IPS-11a (cell line): ENCODE data around the gene TSPAN18.

Experiments used
- H3K4me3 ChIP-seq: one replicate; pipeline ENCODE4 v1.5.1; 2013; ENCODE audit warnings: low read depth, low read length, control low read depth

Gene TSPAN18

DNA sequence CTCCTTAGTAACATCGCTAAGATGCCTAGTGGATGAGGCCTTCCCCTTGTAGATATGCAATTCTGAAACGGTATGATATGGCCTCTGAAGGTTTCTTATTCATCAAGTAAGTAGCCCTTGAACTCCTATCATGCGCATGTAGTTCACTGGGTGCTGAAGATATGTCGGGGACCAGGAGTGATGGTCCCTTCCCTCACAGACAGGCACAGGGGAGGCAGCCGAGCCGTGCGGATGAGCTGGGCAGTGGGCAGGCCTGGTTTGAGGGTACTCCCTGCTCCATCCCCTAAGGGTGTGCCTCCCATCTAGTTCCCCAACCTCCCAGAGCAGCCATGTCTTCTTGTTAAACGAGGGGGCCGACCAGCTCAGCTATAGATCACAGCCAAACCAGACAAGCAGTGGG lies 183.8 kb downstream of the TSPAN18 start:
- no peak overlapping the region for H3K4me3 ChIP-seq

GRCh38 chr11:44911029-44911814 lies 184.5 kb downstream of the TSPAN18 start:
- no peak overlapping the region for H3K4me3 ChIP-seq

DNA sequence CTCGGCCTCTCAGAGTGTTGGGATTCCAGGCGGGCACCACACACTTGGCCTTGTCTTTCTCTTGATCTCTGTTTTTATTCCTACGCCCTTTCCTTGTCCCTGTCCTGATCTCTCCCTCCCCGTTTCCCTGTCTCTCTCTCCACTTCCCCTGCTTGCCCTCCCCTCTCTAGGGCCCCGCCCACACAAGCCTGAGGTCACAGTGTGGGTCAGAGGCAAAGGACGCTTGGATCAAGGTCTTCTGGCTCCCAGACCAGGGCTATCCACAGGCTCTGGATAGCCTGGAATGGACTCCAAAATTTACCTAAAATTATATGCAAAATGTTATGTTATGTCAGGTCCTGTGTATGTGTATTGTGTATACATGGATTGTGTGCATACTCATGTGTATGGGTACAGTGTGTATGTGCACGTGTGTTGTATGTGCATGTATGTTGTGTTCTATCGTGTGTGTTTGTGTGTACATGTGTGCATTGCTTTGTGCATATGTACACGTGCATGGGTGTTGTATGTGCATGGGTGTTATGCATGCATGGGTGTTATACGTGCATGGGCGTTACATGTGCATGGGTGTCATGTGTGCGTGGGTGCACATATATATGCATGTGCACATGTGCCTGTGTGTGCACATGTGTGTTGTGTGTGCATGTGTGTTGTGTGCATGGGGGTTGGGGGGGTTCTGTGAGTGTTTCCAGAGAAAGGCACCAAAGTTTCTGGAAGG lies 185.7 kb downstream of the TSPAN18 start:
- H3K4me3 ChIP-seq = no peak overlapping the region

DNA sequence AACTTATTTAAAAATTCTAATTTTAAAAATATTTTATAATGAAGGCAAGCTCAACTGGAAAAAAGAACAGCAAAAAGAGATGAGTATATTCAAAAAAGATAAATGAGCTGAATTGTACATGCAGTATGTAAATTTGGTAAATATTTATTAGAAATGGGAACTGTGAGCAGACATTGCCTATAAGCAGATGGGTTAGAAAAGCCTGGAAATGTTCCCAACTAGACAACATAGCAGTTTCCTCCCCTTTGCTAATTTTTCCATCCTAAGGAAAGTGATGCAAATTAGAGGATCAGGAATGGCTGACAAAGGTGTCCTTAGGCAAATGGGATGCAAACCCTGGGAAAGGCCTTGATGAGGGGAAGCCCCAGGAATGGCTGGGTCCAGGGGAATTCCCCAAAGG lies 186.7 kb downstream of the TSPAN18 start:
- no peak overlapping the region for H3K4me3 ChIP-seq

GRCh38 chr11:44914105-44914504 lies 187.3 kb downstream of the TSPAN18 start:
- no peak overlapping the region for H3K4me3 ChIP-seq

DNA sequence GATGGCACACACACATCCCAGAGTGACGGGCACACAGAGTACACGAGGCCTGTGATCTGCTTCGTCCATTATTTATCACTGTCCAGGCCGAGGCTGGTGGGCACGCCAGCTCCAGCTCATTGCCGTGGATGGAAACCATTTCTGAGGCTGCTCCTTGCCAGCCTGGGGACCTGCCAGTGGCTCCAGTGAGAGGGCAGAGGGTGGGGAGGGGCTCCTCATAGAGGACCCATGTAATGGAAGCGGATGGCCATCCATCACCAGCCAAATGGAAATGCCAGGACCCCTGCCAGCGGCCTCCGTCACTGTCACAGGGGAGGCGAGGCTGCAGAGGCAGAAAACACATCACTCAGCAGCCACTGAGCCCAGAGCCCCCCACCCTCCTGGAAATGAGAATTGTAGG lies 188.2 kb downstream of the TSPAN18 start:
- no peak overlapping the region for H3K4me3 ChIP-seq

GRCh38 chr11:44915621-44916020 lies 188.9 kb downstream of the TSPAN18 start:
- H3K4me3 ChIP-seq = no peak overlapping the region

- no peak overlapping the region for H3K4me3 ChIP-seq
These were observed 189.6 kb downstream of the TSPAN18 start for GRCh38 chr11:44916331-44916730.

- no peak overlapping the region for H3K4me3 ChIP-seq
These were observed 190.1 kb downstream of the TSPAN18 start for GRCh38 chr11:44916801-44917385.

GRCh38 chr11:44917741-44918140 lies 191.0 kb downstream of the TSPAN18 start:
- no peak overlapping the region for H3K4me3 ChIP-seq

DNA sequence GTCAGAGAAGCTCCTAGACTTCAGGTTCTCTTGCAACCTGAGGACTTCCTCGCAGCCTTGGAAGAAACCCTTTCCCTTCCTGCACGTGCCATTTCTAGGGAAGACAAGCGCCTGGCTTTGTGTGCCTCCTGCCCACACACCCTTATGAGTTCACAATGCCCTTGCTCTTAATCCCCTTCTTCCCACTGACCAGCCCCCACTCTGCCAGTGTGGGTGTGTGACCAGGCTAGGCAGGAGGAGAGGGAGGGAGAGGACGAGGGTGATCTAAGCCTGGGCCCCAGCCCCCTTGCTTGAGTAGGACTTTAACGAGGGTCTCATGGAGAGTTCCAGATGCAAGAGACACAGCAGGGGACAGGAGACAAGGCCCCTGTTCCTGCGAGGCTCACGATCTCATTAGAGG lies 193.7 kb downstream of the TSPAN18 start:
- H3K4me3 ChIP-seq = no peak overlapping the region

DNA sequence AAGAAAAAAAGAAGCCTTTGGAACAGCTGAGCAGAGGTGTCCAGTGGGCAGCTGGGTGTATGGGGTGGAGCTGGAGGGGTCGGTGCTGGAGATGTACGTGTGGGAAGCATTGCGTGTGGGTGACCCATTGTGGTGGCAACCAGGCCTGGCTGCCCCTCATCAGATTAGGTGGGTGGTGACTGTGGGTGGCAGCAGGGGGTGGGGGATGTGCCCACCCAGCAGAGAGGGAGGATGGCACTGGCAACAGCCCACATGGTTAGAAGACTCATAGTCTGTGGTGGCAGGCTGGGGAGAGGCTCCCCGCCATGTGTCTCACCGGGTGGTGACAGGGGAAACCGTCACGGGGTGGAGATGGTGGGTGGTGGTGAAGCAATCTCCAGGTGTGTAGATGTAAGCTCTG lies 196.4 kb downstream of the TSPAN18 start:
- no peak overlapping the region for H3K4me3 ChIP-seq

DNA sequence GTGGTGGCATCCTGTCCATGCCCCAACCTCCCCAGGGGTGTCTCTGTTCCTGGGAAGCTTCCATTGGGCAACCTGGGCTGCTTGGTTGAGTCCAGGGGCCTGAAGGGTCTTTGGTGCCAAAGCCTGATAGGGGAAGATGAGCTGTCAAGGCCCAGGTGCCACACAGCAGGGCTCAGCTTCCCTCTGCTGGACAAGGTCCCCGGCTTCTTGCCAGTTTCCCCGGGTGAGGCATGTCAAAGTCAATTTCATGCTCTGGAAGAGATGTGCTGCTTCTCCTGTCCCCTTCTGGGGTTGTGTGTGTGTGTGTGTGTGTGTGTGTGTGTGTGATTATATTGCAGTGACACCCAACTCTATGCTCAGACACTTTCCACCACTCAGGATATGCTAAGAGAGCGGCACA lies 197.0 kb downstream of the TSPAN18 start:
- no peak overlapping the region for H3K4me3 ChIP-seq

DNA sequence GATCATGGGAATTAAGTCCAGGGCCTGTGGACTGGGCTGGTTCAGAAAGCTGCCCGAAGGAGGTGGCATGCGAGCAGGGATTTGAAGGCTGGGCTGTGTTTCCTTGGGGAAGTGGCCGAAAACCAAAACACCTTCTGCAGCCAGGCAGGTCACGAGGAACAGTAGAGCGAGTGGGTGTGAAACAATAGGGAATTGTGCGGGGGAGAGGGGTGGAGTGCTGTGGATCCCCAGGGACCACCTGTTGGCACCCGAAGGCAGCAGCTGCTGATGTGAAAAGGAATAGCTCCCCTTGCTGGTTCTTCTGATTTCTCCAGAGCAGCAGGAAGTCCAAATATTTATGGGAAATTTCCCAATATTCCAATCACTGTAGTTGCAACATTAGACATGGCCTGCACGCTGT lies 199.3 kb downstream of the TSPAN18 start:
- no peak overlapping the region for H3K4me3 ChIP-seq

DNA sequence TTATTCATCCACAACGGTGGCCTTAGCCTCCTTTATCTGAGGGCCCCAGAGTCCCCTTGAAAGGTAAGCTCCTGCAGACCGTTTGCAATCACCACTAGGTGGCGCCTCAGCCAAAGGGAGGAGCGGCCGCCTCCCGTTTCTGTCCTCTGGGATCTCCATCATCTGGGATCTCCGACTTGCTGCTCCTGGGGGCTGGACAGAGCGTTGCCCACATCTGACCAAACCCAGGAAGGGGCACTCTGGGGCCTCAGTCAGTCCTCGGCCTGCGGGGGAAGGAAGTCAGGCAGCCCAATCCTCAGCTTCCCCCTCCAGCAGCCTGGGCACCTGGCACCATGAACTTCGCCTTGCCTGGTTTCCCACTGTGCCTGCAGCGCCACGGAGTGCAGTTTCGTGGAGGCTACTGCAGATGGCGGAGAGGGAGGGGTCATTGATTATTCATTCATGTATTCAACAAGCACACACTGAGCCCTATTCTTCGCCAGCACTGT lies 200.5 kb downstream of the TSPAN18 start:
- no peak overlapping the region for H3K4me3 ChIP-seq

DNA sequence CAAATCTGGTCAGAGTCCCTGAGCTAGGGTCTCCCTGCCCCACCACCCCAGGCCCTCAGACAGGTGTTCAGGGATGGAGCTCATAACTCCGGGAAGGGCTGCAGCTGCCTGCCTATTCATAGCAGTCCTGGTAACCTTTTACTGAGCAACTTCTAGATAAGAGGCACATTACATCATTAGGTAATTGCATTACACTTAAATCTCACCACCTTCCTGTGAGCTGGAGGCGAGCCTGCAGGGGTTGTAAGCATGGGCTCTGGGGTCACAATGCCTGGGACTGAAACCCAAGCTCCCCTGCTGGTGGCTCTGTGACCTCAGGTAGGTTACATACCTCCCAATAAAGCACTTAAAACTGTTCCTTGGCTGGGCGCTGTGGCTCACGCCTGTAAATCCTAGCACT lies 201.4 kb downstream of the TSPAN18 start:
- no peak overlapping the region for H3K4me3 ChIP-seq

- no peak overlapping the region for H3K4me3 ChIP-seq
These were observed 202.1 kb downstream of the TSPAN18 start for GRCh38 chr11:44928816-44929215.

DNA sequence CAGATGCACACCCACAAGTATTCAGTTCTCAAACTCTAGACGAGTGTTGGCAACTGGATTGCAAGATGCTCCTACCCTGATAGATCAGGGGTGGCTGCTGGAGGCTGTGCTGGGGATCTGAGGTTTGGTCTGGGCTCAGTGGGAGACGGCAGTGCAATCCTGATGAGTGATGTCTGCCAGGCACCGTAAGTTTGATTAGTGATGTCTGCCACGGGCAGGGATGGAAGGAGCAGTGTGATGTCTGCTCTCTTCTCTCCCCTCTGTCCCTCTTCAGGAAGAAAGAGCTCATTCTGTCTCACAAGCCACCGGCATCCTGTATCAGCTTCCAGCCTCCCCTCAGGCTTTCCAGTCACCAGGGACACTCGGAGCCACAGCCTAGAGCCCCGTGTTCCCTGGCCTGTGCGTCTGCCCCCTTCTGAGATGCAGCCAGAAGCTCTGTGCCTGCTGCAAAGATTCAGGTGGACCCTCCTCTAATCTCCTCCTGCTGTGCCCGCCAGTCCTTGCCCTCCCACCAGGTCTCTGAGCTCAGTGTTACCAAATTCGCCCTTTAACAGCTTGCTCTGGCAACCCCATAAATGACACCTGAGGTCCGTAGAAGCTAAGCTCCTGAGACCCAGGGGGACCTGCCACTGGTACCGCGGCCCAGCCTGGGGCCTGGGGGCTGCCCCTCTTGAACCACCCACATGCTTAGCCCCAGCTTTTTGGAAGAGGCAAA lies 204.0 kb downstream of the TSPAN18 start:
- no peak overlapping the region for H3K4me3 ChIP-seq

GRCh38 chr11:44931466-44931865 lies 204.7 kb downstream of the TSPAN18 start:
- no peak overlapping the region for H3K4me3 ChIP-seq

GRCh38 chr11:44934110-44934509 lies 207.3 kb downstream of the TSPAN18 start:
- no peak overlapping the region for H3K4me3 ChIP-seq

DNA sequence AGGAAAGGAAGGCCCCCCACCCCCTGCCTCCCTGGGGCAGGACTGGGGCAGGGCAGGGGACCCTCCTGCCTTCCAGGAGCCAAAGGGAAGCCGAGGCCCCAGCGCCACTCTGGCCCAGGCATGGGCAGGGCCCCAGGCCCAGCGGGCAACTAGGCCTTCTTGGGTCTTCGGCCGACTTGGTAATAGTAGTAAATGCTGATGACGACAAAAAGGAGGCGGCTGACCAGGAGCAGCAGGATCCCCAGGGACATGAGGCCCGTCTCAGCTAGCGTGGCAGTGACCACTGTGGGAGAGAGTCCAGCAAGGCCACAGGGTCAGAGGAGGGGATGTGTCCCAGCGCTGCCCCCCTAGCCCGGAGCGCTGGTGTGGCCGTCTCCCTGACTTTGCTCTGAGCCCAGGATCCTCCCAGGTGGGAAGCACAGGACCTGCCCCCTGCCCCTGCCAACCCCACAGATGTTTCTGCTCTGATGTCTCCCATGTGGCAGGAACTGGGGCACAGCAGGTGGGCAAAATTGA lies 208.0 kb downstream of the TSPAN18 start:
- no peak overlapping the region for H3K4me3 ChIP-seq
